ENCODE data around the gene PPP1R9A.

The PPP1R9A gene

DNA sequence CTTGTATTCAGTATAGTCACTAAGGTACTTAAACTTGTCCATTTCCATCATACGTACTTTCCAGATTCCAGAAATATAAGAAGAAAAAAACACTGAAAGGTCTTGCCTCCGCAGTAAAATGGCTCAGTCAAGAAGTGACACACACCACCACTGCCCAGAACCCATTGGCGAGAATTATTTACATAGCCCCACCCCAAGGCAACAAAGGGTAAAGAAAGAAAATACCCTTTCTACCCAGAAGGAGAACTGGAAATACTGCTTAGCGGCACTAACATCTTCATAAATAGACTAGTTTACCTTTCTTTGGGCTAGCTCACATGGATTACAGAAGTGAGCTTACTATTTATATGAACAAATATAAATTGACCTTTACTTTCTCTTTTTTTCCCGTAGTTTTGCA, 194.0 kb downstream of the PPP1R9A start:
- DNase-seq, result no peak

DNA sequence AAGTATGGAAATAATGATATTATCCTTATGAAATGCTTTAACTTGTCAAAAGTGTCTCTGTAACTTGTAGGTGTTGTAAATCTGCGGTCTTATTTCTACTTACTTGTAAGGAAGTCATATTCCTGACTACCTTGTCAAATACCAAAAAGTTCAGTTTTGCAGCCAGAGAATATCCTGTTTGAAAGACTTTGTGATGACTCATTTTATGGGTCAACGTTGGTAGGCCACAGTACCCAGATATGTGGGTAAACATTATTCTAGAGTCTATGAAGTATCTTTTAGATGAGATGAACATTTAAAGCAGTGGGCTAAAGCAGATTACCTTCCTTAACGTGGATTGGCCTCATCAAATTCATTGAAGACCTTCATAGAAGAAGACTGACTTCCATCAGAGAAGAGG, 195.3 kb downstream of the PPP1R9A start:
- DNase-seq, result no peak

DNA sequence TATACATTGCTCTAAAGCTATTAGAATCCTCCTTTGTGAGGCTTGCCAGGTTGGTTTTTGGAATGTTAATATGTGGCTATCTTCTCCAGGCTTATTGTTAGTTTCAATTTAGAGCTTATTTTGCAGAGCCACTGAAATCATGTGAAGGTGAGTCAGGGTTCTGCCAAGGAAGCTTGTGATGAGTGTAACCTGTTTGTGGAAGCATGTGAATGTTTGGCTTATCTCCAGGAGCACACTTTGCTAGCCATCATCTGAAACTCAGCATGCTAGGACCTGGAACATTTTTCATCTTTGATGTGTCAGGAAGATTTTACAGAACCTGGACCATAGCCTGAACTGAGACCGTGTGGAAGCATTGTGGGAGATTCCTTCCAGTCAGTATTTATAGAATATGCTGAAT, 197.3 kb downstream of the PPP1R9A start:
- DNase-seq, result no peak

DNA sequence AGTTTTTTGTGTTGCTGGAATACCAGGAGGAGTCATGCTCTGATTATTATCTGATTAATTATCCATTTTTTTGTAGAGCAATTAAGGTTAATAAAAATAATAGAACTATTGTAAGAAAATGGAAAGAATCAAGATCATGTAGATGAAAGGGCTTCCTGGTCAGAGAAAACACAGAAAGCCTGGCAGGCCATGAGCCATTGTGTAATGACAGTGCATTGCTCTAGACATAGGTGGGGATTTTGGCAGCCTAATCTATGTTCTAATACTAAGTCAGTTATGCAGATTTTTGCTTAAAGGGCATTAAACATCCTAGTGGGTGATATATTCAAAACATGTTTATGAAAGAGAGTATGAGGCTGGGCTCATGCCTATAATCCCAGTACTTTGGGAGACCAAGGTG, 198.2 kb downstream of the PPP1R9A start:
- peak; percentile 12 for DNase-seq

DNA sequence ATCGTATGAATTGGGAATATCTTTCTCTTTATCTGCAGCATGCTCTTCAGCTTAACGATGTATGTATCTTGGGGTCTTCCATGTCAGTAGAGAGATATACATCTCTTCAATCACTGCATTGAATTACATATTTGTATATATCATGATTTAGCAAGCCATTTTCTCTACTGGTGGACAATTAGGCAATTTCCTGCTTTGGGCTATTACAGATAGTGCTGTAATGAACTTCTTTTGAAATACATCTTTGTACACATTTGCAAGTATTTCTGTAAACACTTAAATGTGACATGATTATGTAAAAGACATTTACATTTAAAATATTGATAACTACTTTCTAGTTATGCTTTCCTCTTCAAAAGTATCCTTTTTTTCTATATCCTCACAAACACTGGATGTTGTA, 199.0 kb downstream of the PPP1R9A start:
- no peak for DNase-seq

DNA sequence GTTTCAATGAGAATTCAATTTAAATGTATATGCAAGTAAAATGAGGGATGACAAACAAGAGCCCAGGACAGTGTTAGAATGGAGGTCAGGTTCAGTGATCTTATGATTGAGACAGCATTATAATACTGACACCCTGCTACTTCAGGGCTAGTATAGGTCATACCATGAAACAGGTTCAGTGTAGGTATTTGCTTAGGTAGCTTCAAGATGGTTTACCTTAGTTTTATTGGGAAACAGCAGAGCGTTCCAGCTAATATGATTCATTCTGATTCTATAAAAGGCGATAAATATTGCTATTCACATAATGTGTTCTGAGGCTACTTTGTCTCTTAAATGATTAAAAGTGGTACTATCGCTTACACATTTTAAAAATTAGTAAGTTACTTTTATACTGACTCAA, 203.3 kb downstream of the PPP1R9A start:
- DNase-seq, result no peak

DNA sequence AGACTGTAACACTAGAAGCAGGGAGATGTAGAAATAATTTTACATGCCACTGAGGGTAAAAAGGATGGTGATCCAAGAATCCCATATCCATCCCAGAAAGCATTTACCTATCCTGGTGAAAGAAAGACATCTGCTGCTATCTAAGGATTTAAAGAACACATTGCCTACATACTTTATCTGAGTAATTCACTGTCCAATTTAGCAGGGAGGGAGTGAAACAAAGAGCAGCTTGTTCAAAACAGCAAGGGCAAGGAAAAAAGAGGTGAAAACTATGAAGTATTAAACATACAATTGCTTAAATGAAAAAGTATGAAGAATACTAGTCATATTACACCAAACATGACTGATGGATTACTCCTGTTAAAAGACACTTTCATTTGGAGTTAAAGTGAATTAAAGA, 206.2 kb downstream of the PPP1R9A start:
- no peak for DNase-seq

DNA sequence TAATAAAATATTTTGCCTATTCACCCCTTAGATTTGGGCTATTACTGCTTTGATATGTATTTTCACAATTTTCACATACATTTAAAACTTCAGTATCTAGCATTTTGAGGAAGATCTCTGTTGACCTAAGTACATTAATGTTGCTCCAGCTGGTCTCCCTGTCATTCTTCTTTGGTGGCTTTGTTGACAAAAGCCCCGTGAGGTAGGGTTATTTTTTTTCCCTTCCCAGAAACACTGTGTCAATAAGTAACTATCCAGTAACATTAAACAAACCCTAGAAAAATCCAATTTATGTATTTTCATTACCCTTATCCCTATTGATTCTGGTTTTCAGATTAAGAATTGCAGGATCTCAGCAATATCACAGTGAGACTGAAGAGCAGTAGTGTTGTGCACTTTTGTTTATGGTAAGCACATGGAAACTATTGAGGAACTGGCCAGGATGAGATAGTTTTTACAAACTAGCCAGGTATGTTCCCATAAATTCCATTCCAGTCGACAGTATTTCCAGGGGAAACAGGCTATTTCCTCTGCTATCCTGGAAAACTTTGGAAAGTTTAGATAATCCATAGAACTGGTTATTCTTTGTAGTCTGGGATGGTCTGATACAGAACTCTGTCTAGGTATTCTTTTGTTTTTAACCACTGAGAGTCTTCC, 218.8 kb downstream of the PPP1R9A start:
- DNase-seq, result no peak

DNA sequence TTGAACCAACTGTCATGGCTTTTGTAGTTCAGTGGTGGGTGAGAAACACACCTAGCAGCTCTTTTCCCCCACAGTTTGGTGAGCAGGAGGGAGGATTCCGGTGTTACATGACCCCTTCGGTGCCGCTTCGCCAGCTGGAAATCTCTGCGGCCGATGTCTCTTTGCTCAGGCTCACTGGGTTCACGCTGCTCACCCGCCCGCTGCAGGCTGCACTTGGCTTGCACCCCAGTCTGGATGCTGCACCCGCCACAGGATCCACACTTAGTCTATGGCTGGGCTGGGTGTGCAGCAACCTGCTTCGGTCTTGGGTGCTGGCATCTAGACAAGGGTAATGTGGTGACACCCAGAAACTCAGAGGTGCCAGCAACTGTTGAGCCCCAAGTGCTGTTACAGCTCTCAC, 225.1 kb downstream of the PPP1R9A start:
- DNase-seq, result no peak

DNA sequence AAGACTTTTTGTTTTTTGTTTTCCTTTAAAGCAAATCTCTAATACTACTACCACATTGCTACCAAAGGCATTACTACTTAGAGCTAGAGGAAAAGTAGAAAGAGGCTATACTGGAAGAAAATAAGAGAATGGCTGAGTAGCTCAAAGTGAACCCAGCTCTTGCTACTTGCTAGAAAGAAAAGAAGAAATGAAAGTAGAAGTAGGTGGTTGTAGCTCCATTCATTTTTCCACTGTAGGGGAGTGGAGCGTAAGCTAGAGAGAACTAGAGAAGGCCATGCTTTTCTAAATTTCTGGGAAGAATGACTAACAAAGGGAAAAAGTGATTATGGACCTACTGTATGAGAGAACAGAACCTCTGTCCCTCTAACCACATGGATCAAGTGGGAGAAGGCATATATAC, 232.5 kb downstream of the PPP1R9A start:
- DNase-seq, result no peak

DNA sequence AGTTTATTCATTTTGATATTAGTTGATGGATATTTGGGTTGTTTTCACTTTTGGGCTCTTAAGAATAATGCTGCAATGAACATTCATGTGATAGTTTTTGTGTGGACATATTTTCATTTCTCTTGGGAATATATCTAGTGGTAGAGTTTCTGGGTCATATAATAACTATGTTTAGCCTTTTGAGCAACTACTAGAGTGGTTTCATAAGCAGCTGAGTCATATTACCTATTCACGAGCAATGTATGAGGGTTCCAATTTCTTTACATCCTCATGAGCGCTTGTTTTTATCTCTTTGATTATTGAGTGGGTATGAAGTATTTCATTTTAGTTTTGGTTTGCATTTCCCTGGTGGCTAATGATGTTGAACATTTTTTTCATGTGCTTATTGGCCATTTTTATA, 234.4 kb downstream of the PPP1R9A start:
- DNase-seq, result no peak

DNA sequence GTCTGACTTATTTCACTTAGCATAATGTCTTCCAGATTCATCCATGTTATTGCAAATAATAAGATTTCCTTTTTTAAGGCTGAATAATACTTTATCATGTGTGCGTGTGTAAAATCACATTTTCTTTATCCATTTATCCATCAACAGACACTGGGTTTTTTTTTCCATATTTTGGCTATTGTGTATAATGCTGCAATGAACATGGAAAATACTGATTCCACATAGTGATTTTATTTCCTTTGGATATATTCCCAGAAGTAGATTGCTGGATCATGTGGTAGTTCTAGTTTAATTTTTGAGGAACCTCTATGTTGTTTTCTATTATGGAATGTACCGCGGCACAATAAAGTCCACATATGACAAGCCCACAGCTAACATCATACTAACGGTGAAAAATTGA, 236.9 kb downstream of the PPP1R9A start:
- DNase-seq, result no peak

DNA sequence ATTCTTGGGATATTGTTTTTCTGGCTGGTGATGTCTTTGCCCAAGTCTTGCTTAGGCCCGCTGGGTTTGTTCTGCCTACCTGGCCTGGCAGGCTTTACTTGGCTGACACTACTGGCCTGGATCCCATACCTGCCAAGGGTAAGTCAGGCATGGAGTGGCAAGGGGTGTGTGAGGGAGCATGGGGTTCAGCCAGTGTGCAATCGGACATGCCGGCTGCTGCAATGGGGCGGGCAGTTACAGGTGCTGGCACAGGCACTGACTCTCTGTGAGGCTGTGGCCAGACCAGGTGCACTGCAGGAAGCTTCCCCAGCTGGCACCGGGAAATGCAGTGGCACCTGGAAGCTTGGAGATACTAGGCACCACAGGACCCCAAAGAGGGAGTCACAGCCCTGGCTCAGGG, 248.6 kb downstream of the PPP1R9A start:
- no peak for DNase-seq

DNA sequence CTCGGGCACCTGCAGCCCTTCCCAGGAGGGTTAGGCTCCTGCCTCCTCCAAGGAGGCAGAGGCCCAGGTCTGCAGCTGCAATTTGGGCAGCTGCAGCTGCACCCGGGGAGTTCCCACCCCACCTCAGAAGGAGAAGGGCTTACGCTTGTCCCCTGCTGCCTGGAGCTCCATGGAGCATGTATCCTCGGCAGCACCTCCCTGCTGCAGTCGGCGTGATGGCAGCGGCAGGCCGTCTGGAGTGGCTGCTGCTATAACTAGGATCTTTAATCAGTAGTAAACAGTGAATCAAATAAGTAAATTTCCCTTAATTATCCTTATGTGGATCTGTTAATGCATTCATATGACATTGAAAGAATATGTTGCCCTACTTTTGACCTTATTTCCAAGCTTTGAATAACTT, 250.0 kb downstream of the PPP1R9A start:
- DNase-seq, result no peak

DNA sequence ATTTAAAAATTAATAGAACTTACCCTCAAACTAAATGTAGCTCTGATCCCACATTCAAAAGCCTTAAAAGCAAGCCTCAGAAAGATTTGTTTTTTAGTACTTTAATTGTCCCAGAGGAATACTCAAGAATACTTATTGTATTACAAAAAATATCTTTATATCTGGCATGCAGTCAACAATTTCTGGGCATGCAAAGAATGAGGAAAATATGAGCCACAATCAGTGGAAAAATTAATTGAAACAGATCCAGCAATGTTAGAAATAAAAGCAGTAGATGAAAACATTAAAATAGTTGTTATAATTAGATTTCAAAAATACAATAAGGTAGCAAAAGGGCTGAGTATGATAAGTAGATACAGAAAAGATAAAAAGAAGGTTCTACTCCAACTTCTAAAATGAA, 262.3 kb downstream of the PPP1R9A start:
- no peak for DNase-seq

DNA sequence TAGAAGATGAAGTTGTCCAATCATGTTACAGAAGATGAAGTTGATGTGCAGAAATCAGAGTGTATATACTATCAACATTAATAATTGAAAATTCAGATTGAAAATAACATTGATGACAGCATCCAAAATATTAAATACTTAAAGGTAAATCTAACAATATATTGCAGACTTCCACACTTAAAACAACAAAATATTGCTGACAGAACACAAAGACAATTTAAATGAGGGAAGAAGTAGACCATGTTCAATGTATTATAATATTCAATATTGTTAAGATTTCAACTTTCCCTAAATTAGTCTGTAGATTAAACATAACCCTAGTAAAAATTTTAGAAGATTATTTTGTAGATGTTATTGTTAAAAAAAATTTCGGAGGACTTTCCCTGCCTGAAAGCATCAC, 265.0 kb downstream of the PPP1R9A start:
- DNase-seq, result no peak

DNA sequence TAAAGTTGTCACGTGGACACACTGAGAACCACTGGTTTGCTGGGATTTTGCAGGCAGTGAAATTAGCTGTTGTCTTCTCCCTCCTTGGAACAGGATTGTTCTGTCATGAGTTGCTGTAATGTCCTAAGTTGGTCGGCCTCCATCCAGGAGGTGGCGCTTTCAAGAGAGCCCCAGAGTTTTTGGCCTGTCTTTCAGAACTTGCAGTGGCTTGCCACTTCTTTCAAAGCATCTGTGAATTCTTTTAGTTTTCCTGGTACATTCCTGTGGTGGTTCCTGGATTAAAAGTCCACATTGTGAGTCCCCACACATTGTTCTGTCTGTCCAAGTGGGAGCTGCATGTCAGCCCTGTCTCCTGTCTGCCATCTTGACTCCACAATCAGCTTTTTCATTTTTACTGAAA, 283.1 kb downstream of the PPP1R9A start:
- DNase-seq, result no peak

DNA sequence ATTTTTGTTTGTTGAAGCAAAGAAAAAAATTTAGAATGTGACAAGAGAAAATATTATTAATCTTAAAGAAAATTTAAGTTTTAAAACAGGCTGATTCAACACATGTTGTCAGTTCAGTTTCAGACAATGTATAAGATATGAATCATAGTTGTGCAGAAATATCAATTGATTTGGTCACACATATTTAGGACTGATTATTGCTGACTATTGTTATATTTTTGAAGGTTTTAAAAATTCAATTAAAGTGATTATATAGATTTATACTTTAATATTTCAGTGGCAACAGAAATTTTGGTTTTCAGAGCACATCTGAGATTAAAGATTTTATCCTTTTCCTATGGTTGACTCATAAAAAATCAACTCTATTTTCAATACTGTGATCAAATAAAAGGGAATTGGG, 284.4 kb downstream of the PPP1R9A start:
- DNase-seq, result no peak

DNA sequence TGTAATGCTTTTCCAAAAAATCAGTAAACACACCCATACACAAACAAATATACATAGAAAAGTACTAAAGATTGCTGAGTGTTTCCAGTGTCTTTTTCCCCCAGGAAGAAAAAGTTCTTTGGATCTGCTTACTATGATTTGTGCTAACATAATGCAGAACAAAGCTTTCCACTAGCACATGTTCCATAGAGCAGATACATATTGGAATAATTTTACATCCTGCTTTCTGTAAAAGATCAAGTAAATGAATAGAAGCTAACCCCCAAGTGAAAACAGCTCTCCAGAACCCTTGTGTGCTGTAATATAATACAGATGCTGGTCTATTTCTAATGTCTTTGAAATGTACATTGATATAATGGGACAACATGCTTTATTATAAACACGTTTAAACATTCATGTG, 291.5 kb downstream of the PPP1R9A start:
- no peak for DNase-seq

DNA sequence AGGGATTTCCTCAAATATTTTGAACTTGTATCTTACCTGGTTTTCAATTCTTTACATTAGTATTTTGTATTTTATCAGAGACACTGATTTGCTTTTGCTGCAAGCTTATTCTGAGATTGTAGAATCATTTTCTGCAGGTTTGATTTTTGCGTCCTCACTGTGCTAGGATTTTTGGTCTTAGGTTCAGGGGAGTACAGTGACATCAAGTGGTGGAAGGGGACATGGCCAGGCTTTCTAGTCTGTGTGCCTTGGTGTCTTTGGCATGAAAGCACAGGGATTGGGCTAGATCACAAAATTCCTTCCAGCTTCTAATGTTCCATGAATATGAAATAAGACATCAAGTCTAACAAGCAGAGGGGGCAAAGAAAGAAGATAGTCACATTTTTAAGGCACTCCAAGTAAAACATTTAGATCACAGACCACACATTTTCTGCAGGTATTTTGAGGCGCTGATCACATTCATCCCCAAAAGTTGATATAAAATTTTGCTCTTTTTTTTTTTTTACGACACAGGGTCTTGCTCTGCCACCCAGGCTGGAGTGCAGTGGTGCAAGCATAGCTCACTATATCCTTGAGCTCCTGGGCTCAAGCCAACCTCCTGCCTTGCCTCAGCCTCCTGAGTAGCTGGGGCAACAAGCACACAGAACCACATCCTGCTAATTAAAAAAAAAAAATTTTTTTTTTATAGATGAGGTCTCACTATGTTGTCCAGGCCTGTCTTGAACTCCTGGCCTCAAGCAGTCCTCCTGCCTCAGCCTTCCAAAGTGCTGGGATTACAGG, 292.6 kb downstream of the PPP1R9A start:
- peak; percentile 62 for DNase-seq

DNA sequence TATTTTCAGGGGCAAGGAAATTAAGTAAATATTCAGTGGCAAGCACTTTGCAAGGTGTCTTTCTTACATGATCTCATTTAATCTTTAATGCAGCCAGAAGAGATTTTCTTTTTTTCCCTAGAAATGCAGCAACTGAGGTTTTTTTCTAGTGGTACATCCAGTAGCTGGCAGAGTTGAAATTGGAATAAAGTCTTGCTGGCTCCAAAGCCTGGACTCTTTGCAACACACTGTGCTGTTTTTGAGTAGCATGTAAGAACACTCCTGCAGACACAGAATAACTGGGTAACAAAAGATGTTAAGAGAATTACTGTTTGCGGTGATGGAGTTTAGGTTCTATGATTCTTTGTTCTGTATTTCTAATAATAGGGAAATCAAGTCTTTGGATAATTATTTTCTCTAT, 293.3 kb downstream of the PPP1R9A start:
- no peak for DNase-seq

DNA sequence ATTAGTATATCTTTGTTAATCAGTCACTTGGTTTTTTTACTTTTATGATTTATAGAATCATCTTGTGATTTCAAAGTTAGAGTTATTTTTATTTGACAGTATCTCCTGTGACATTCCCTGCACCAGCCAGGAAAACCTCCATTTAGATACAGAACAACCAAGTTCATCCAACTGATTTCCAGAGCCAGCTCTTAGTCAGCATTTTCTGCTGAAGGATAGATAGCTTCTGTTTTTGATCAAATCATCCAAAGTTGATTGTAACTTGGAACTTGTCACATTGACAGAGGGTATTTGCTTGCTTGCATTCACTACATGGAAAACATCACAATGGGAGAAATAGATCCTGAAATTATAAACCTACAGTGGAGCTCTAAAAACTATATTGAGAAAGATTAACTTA, 294.3 kb downstream of the PPP1R9A start:
- DNase-seq, result no peak

DNA sequence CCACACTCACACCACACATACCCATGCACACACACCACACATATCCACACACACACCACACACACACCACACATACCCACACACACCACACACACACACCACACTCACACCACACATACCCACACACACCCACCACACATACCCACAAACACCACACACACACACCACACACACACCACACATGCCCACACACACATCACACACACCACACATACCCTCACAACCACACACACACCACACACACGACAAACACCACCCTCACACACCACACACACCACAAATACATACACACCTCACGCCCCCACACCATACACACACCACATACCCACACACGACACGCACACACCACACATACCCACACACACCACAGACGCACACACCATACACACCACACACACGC, 297.2 kb downstream of the PPP1R9A start:
- DNase-seq, result no peak

DNA sequence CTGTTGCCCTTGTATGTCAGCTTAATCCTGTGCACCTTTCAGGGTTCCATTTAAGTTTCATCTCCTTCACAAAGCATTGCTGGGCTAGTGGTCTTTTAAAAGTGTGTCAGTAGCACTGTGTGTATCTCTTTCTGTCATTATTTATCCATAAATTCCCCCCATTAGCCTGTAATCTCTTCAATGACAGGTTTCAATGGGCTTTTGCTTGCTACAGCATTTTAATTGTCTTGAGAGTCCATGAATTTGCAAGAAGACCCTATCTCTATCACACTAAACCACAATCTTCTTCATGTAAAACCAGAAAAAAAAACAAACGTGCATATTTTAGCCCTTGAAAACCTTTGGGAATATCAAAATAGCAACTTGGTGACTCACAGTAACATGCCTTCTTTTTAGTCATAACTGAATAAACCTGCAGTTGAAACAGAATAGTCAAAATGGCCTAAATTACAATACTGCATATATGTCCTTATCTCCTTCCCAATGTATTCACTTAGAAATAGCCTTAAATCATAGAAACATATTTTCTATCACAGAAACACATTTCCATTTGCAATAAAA, 298.4 kb downstream of the PPP1R9A start:
- no peak for DNase-seq

DNA sequence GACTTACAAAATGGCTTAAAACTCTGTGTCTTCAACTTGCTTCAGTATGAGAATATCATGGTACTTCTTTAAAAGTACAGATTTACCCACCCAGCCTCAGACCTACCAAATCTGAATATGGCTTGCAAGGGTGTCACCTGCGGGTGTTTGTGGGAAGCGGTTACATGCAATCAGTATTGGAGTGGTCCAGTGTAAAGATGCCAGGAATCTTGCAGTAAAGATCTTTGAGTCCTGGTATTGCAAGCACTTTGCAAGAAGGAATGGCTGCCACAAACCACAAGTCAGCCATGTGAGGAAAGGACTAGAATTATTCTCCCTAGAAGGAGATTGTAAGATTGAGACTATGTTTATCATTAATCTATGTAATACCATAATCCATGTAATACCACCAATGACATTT, 301.9 kb downstream of the PPP1R9A start:
- no peak for DNase-seq

Measured in NCI-H82 (cell line).